Chondrocyte (in vitro differentiated cells): Measurements from ENCODE around the gene HSD11B2. TPM values are rescaled to one million over a fixed set of nuclear protein-coding genes. Genes with fewer than 3 reads are reported as not detected.

Source experiments
- total RNA-seq: library from RNA; stranded (reverse); gene quantifications from 3 replicates; pipeline ENCODE4 v1.2.1, GENCODE V29; 2021

HSD11B2 gene
- total RNA-seq, 1 donor from 2014 or later: 0.20 TPM

Other genes with a start within 250 kb of the HSD11B2 start
- 28.0 to 45.0 TPM (median 29.9 TPM) in 3 replicates for gene MATCAP1, start 247.2 kb upstream of the HSD11B2 start, total RNA-seq
- not detected in 3 replicates for gene EXOC3L1, start 241.0 kb upstream of the HSD11B2 start, total RNA-seq
- 31.9 to 41.0 TPM (median 33.4 TPM) in 3 replicates for gene E2F4, start 239.0 kb upstream of the HSD11B2 start, total RNA-seq
- 1.1 to 1.2 TPM (median 1.1 TPM) in 3 replicates for gene ELMO3, start 232.0 kb upstream of the HSD11B2 start, total RNA-seq
- gene TMEM208, start 204.0 kb upstream of the HSD11B2 start, total RNA-seq: 41.7 to 55.7 TPM (median 43.2 TPM) in 3 replicates
- gene FHOD1, start 183.6 kb upstream of the HSD11B2 start, total RNA-seq: 32.9 to 50.1 TPM (median 35.6 TPM) in 3 replicates
- 3.0 to 5.6 TPM (median 3.4 TPM) in 3 replicates for gene SLC9A5, start 182.1 kb upstream of the HSD11B2 start, total RNA-seq
- gene PLEKHG4, start 151.6 kb upstream of the HSD11B2 start, total RNA-seq: 17.5 to 22.4 TPM (median 18.9 TPM) in 3 replicates
- gene KCTD19, start 104.4 kb upstream of the HSD11B2 start, total RNA-seq: not detected in 3 replicates
- gene LRRC36, start 104.3 kb upstream of the HSD11B2 start, total RNA-seq: 0.20 TPM in 1 of 3 replicates, not detected in the others
- gene TPPP3, start 37.6 kb upstream of the HSD11B2 start, total RNA-seq: 2.7 to 3.6 TPM (median 3.3 TPM) in 3 replicates
- 11.8 to 15.0 TPM (median 12.2 TPM) in 3 replicates for gene ZDHHC1, start 14.6 kb upstream of the HSD11B2 start, total RNA-seq
- gene ATP6V0D1, start 50.0 kb downstream of the HSD11B2 start, total RNA-seq: 83.8 to 89.8 TPM (median 85.5 TPM) in 3 replicates
- gene AGRP, start 52.4 kb downstream of the HSD11B2 start, total RNA-seq: not detected in 3 replicates
- 52.0 to 99.1 TPM (median 97.6 TPM) in 3 replicates for gene RIPOR1, start 97.7 kb downstream of the HSD11B2 start, total RNA-seq
- gene CTCF, start 131.4 kb downstream of the HSD11B2 start, total RNA-seq: 31.2 to 34.2 TPM (median 32.3 TPM) in 3 replicates
- gene CARMIL2, start 214.0 kb downstream of the HSD11B2 start, total RNA-seq: 0.97 to 1.8 TPM (median 1.5 TPM) in 3 replicates
- 16.2 to 18.0 TPM (median 17.2 TPM) in 3 replicates for gene ACD, start 229.1 kb downstream of the HSD11B2 start, total RNA-seq
- gene PARD6A, start 229.8 kb downstream of the HSD11B2 start, total RNA-seq: 2.5 to 3.5 TPM (median 3.3 TPM) in 3 replicates
- gene ENKD1, start 235.6 kb downstream of the HSD11B2 start, total RNA-seq: 6.2 to 9.2 TPM (median 6.4 TPM) in 3 replicates
- 0.82 to 3.1 TPM (median 0.85 TPM) in 3 replicates for gene C16orf86, start 235.7 kb downstream of the HSD11B2 start, total RNA-seq